GM18861 (cell line): ENCODE data around the gene CHRND.

Experiments
- ATAC-seq: cut with Tn5 transposase; IDR thresholded peaks from one replicate; pipeline ENCODE4 v1.9.1; 2021; ENCODE audit not compliant: unreplicated experiment

The CHRND gene

DNA sequence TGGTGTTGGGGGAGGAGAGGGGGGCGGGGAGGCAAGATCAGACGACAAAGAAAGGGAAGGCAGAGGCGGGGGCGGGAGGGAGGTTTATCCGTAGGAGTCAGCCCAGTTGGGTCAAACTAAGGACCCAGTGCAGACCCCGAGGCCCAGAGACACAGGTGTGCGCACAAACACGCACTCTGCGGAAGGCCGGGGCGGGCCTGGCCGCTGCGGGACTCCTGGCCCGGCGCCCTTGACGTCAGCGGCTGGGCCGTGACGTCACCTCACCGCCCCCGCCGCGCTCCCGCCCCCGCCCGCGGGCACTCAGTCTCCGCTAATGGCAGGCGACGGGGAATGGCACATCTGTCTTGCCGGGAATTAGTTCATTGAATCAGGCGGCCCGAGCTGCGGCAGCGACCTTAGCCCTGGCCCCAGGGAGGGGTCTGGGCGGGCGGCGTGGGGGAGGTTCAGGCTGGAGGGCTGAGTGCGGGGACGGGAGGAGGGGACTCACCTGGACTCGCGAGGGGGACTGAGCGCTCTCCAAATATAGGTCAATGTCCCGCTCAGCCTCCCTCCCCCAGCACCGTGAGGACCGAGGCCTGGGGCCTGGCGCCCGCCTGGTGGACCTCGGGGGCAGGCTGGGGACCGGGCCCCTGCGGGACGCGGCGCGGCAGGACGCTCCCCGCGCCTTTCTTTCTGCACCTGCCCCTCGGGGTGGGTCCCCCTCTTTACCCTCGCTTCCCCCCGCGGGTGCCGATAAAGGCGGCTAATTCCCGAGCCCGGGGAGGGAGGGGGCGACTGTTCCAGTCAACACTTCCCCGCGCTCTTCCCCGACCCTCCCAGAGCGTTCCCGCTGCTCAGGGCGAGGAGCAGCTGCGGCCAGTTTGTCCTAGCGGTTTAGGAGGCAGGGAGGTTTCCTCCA, 22.8 kb upstream of the CHRND start:
- no peak for ATAC-seq

DNA sequence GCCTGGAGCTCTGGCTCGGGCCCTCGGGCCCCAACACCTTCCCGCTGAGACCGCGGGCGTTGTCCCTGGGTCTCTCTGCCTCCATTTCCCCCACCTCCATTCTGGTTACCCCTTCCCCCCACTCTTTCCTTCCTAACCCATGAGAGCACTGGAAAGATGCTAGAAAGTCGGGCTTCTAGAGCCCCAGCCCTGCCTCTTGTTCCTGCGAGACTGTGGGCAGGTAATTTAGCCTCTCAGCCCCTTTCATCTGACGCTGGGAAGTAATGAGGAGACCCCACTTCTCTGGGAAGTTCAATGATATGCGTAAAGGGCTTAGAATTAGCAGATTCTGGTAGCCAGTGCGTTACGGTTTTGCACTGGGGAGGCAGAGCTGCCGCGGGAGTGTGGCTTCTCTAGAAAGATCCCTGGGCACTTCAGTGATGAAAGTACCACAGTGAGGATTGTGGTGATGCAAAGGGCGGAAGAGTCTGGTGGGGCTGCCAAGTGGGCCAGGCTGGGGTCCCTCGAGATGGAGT, 22.1 kb upstream of the CHRND start:
- ATAC-seq = no peak

DNA sequence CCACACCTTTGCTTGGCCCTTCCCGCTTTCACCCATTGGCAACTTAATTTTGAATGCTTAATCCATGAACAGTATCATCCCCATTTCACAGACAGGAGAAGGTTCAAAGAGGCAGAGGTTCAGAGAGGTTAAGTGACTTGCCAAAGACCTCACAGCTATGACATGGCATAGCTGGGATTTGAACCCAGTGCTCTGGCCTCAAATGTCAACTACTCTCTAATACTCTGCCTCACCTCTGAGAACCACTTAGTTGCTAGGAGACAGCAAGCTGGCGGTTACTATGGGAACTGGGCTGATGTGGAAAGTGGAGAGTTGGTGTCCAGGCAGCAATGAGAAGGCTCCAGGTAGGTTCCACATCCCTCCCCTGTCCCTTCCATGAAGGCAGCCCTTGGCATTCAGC, 21.5 kb upstream of the CHRND start:
- no peak for ATAC-seq

DNA sequence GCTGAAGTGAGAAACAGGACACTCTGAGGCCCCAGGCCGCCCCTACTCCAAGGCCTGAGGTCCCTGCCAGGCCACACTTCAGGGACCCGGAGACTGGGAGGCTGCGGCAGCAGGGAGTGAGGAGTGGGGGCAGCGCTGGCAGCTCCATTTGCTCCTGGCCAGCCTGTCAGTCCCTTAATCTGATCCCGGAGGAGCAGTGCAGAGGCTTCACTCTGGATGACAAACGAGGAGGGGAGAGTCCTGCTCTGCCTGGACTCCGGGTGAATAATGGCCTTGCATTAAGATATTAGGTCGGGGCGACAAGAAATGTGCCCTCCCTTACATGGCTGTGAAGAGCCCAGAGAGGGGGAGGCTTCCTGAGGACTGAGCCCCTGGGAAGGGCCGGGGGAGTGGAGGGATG, 20.1 kb upstream of the CHRND start:
- no peak for ATAC-seq

DNA sequence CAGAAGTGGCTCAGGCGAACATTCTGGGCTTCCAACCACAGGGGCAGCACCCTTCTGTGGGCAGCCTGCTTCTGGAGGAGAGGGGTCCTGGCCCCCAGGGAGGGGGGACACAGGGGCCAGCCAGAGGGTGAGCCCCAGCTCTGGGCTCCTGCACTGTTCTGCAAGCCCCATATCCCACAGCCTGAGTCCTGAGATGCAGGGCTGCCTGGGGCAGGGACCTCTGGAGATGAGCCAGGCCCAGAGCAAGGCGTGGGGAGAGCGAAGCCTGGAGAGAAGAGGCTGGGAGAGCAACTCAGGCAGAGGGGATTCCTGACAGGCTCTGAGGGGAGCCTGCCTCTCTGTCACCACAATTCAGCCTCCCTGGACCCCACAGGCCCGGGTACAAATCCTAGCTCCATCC, 19.3 kb upstream of the CHRND start:
- no peak for ATAC-seq

DNA sequence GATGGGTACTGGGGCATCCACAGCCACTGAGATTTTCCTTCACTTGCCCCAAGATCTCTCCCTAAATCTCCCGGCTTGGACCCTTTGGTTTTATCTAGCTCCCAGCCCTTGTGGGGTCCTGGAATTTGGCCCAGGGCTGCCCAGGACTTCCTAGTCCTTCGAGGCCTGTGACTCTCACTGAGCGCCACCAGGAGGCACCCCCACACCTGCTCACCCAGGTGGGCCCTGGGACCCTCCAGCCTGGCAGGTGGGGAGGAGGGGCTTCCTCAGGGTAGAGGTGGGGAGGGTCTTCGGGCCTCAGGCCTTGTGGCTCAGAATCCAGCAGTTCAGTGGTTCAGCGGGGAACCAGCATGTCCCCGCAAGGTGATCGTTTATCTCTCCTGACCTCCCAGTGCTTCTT, 17.7 kb upstream of the CHRND start:
- ATAC-seq = no peak

DNA sequence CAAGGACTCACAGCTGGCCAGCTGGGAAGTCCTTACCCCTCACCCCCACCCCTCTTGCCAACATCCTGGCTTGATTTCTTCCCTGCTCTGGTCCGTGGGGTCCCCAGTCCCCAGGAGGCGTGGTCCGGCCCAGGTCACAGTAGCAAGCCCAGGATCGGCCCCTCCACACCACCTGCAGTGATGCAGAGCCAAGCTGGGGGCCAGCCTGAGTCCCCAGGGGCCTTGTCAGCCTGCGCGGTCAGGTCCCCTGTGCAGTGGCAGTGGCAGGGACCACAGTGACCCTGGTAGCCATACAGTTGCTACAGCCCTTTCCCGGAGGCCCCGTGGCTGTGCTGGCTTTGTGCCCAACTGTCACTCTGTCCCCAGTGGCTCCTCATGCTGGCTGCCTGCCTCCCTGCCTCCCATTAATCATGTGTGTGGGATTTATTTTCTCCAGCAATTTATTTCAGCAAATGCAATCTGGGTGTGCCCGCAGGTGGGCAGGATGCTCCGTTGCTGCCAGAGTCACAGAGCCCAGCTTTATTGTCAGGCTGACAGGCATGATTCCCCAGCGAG, 14.5 kb upstream of the CHRND start:
- ATAC-seq = no peak

DNA sequence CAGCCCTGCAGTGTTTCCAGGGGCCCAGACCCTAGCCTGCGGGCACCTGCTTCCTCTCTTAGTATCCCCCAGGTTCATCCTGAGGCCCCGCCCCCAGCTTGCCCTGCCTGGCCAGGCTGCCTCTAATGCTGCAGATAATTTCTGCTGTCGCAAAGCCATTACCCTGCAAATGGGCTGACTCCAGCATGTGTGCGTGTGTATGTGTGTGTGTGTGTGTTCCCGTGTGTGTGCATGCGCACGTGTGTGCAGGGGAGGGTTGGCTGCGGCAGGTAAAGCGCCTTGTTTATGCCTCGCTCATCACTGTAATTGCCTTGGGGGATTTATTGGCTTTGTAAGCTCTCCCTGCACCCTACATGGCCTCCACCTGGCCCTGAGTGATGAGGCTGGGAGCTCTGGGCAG, 13.4 kb upstream of the CHRND start:
- no peak for ATAC-seq

DNA sequence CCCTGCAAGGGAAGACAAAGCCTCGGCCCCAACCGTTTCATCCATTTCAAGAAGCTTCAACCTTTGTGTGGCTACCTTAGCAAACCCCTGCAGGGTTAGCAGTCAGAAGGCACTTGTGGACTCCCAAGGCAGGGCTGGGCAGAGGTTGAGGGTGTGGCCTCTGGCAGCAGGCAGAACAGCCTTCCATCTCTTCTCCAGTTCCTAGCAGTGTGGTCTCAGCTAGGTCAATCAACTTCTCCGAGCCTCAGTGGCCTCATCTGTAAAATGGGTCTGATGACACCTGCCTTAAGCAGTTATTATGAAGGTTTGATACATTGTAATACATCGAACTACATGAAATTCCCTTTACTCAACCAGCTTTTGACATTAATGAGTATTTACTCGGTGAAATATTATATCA, 12.6 kb upstream of the CHRND start:
- ATAC-seq = no peak

DNA sequence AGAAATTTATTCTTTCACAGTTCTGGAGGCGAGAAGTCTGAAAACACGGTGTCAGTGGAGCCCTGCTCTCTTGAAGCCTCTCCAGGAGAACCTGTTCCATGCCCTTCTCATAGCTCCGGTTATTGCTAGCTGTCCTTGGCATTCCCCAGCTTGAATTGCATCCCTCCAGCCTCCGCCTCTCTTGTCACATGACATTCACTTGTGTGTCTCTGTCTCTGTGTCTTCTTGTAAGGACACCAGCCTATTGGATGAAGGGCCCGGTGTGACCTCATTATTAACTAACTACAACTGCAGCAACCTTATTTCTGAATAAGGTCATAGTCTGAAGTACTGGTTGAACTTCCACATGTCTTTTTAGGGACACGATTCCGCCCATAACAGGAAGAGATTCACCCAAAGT, 10.3 kb upstream of the CHRND start:
- no peak for ATAC-seq

DNA sequence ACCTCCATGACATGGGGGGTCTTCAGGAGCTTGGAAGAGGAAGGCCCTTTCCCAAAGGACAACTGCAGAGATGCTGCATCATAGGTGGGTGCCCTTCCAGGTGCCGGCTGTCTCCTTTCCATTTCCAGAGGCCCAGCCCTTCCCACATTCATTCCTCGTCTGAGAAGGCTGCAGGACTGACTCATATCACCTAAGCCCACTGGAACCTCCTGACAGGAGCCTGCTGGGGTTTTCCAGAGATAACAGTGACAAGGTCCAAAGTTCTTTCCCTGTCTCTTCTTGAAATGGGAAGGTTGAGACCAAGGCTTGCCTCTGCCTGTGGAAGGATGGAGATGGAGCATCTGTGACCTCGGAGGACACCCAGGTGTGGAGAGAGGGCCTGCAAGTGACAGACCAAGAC, 9.4 kb upstream of the CHRND start:
- ATAC-seq = no peak

DNA sequence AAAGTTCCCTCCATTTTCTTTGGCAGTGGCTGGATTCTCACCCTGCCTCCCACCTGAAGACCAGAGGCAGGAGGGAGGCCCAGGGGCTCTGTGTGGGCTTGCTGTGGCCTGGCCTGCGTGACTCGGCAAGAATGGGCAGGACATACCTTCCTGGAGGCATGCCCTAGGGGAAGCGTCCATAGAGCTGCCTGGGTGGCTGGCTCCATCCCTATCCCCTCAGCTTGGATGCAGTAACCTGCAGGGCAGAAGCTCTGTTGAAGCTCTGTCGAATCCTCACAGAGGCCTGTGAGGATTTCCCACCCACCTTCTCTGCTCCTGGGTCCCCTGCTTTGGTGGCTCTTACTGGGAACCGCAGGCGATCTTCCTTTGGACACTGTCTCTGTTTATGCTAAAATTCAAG, 7.1 kb upstream of the CHRND start:
- ATAC-seq = no peak

DNA sequence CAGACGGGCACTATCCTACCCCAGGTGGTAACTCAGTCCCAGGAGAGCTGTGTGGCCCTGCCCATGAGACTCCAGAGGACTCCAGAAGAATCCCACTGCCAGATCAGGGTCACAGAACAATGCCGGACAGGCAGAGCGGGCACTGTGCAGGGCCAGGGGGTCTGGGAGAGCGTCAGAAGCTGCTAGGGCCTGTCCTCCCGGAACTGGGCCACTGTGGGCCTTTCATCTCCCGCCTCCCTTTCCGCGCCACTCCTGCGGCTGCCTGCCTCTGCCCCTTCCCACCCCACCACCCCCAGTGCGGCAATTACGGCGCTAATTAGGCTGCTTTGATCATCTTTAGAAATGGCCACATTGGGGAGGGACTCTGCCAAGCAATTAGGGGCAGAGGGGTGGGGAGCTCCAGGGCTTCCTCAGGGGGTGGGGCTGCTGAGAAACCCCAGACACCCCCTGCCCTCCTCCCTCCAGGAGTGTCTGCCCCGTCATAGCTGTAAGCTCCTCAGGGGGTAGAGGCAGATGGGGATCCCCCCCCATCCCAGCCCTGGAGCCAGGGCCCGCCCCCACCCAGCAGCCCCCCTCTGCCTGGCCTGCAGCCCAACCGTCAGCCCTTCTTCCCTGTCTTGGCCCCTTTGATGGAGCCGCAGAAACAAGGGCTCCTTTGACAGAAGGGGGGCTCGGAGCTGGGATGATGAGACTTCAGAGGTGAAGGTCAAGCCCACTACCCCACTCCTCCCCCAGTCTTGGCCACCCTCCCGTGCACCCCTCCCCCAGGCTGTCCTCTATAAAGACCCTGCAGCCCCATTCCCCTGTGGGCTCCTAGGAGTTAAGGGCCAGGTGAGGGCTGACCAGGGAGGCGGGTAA, 6.2 kb upstream of the CHRND start, which contains the start of gene PRSS56:
Gene PRSS56, plus strand, starts transcription at position 808 of the 858 bp plus-strand sequence. CDS start 211 bp downstream, outside the sequence.
- ATAC-seq = no peak

DNA sequence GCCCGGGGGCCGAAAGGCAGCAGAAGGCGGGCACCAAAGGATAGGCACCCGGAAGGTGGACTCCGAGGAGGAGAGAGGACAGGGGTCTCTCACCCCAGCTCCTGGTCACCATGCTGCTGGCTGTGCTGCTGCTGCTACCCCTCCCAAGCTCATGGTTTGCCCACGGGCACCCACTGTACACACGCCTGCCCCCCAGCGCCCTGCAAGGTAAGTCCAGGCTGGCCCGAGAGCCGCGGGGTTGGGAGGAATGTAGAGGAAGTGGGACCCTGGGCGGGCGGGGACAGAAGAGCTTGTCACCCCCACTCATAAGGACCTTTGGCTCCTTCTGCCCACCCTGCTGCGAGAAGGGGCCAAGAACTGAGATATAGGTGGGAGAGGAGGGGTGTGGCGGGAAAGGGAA, 5.5 kb upstream of the CHRND start:
- ATAC-seq = no peak

DNA sequence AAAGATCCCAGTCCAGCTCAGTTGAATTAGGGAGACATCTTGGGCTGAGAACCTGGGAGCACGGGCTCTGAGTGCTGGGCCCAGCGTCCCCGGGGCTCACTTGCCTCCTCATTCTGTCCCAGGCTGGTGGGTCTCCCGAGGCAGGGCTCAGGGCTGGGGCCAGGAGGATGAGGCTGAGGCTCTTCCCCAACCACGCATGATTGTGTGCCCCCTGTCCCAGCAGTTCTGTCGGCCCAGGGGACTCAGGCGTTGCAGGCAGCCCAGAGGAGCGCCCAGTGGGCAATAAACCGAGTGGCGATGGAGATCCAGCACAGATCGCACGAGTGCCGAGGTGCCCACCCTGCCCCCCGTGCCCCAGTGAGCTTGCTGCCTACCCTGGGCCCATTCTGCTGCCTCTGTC, 4.9 kb upstream of the CHRND start:
- no peak for ATAC-seq

DNA sequence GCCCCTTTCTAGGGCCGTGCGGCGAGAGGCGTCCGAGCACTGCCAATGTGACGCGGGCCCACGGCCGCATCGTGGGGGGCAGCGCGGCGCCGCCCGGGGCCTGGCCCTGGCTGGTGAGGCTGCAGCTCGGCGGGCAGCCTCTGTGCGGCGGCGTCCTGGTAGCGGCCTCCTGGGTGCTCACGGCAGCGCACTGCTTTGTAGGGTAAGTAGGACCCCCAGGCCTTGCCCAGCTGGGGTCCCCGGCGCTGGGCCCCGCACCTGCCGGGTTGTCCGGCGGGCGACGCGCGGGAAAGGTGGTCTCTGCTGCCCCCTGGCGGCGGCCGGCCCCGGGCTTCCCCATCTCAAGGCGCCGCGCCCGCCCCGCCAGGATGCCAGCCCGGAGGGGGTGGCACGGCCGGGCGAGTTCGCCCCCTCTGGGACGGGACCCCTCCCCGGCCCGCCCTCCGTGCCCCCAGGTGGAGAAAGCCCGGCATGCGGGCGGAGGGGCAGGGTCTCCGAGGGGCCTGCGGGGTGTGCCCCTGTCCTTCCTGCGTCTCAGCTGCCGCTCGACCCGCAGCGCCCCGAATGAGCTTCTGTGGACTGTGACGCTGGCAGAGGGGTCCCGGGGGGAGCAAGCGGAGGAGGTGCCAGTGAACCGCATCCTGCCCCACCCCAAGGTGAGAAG, 3.9 kb upstream of the CHRND start:
- ATAC-seq = no peak

DNA sequence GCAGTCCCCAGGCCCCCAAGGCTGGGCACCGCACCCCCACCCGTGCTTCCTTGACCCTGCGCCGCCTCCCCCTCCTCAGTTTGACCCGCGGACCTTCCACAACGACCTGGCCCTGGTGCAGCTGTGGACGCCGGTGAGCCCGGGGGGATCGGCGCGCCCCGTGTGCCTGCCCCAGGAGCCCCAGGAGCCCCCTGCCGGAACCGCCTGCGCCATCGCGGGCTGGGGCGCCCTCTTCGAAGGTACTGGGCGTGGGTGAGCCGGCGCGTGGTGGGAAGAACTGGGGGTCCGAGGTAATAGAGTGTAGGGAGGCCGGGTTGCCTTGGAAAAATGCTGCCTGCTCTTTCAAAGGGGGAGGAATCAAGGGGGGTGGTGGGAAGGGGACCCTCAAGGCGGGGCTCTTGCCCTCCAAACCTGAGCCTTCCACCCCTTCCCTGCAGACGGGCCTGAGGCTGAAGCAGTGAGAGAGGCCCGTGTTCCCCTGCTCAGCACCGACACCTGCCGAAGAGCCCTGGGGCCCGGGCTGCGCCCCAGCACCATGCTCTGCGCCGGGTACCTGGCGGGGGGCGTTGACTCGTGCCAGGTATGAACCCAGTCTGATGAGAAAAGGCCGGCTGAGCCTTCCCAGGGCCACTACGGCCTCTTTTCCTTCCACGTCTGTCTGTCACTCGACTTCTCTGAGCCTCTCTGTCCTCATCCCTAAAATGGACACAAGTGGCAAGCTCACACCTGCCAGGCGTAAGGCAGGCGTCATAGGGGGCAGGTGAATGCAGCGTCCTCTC, 3.1 kb upstream of the CHRND start:
- no peak for ATAC-seq

DNA sequence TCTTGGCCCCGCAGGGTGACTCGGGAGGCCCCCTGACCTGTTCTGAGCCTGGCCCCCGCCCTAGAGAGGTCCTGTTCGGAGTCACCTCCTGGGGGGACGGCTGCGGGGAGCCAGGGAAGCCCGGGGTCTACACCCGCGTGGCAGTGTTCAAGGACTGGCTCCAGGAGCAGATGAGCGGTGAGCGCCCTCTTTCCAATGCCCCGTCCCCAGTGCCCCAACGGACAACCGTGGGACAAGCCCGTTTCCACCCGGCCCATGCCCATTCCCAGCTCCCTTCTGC, 2.6 kb upstream of the CHRND start:
- no peak for ATAC-seq

DNA sequence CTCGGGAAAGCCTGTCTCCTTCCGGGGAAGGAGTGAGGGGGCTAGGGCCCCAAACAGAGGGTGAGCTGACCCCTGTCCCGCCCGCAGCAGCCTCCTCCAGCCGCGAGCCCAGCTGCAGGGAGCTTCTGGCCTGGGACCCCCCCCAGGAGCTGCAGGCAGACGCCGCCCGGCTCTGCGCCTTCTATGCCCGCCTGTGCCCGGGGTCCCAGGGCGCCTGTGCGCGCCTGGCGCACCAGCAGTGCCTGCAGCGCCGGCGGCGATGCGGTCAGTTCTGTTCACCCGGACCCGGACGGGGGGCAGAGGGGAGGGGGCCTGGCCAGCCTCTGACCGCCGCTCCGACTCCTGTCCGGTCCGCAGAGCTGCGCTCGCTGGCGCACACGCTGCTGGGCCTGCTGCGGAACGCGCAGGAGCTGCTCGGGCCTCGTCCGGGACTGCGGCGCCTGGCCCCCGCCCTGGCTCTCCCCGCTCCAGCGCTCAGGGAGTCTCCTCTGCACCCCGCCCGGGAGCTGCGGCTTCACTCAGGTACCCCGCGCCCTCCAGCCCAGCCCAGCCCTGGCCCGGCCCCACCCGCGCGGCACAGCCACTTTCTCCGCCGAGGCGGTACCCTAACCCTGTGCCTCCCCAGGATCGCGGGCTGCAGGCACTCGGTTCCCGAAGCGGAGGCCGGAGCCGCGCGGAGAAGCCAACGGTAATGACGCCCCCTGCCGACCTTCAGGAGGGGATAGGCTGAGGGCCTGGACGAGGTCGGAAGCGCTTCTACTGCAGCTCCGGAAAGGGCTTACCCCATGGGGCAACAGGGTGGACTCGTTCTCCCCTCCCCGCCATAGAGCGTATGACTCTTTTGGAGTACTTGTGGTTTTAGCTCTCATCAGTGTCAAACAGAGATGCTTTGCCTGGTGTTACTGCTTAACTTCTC, 2.0 kb upstream of the CHRND start:
- no peak for ATAC-seq
